HepG2 (cell line): ENCODE results near the gene TTLL11. TPM values are rescaled to one million over a fixed set of nuclear protein-coding genes. Genes with fewer than 3 reads are reported as not detected.
A peak's percentile ranks its signal among the peaks of the same experiment; 100 is the strongest.

Source experiments
- MIER2 ChIP-seq: IDR thresholded peaks from 2 replicates; pipeline ENCODE4 v1.6.1; 2016; ENCODE audit warnings: missing biosample characterization, missing genetic modification reagents
- SIN3A ChIP-seq: IDR thresholded peaks from 2 replicates; pipeline ENCODE4 v1.6.1; 2011; ENCODE audit warnings: low read depth, mild to moderate bottlenecking, control low read depth, low read length, borderline replicate concordance
- SMARCC2 ChIP-seq: fragments of 450-650 bp; IDR thresholded peaks from 2 replicates; pipeline ENCODE4 v1.6.1; 2017; ENCODE audit warnings: antibody characterized with exemption, mild to moderate bottlenecking
- TCF7L2 ChIP-seq: IDR thresholded peaks from 2 replicates; pipeline ENCODE4 v1.6.1; 2011; ENCODE audit warnings: mild to moderate bottlenecking, low read depth, low read length, moderate library complexity
- ZFP36L2 ChIP-seq: sonication (generic); formaldehyde crosslinking; IDR thresholded peaks from 2 replicates; pipeline ENCODE4 v1.4.0; 2020; ENCODE audit warnings: missing genetic modification reagents
- ZNF430 ChIP-seq: sonication (generic); formaldehyde crosslinking; IDR thresholded peaks from 2 replicates; pipeline ENCODE4 v1.9.0; 2021; ENCODE audit warnings: mild to moderate bottlenecking, missing genetic modification reagents
- ZNF569 ChIP-seq: sonication (generic); formaldehyde crosslinking; IDR thresholded peaks from 2 replicates; pipeline ENCODE4 v1.5.0; 2020; ENCODE audit warnings: mild to moderate bottlenecking, missing genetic modification reagents, moderate library complexity, borderline replicate concordance
- ZNF781 ChIP-seq: sonication (generic); formaldehyde crosslinking; IDR thresholded peaks from 2 replicates; pipeline ENCODE4 v1.5.1; 2020; ENCODE audit warnings: borderline replicate concordance, mild to moderate bottlenecking, missing genetic modification reagents; ENCODE audit errors: not compliant biosample characterization
- polyA plus RNA-seq, 8 experiments: library from polyadenylated mRNA; depleted of rRNA in 3 of 8; stranded (reverse) in 7 of 8; unstranded in 1 of 8; fragments of >200 nt; fragmentation: Illumina TruSeq in 4 of 8; extraction: Trizol in 4 of 8; gene quantifications; 2 replicates each; pipeline versions ENCODE4 v1.2.1 to v1.2.3, GENCODE V29; 2011 to 2016; ENCODE audit warnings: low read depth in 4 of 8, missing spikeins in 1 of 8, mixed read lengths in 1 of 8; ENCODE audit not compliant: insufficient read depth in 1 of 8
- total RNA-seq, 5 experiments: library from RNA; depleted of rRNA; stranded (reverse); fragments of >200 nt; fragmentation: Illumina TruSeq; extraction: Trizol; gene quantifications; 2 replicates each; pipeline ENCODE4 v1.2.3, GENCODE V29; 2016; ENCODE audit warnings: low read depth in 1 of 5
- TF ChIP-seq, protein P1 (sequence below): sonication (generic); formaldehyde crosslinking; IDR thresholded peaks from 2 replicates; pipeline ENCODE4 v1.4.0; 2020; ENCODE audit warnings: missing genetic modification reagents
- TF ChIP-seq, protein P2 (sequence below): sonication (generic); formaldehyde crosslinking; IDR thresholded peaks from 2 replicates; pipeline ENCODE4 v1.5.0; 2020; ENCODE audit warnings: missing genetic modification reagents, mild to moderate bottlenecking, borderline replicate concordance
- TF ChIP-seq, protein P3 (sequence below), 2 experiments: IDR thresholded peaks; 2 replicates each; pipeline ENCODE4 v1.6.1; 2011 to 2012; ENCODE audit warnings: low read length in 2 of 2, borderline replicate concordance in 1 of 2, low read depth in 1 of 2, mild to moderate bottlenecking in 1 of 2, moderate library complexity in 1 of 2
- TF ChIP-seq, protein P4 (sequence below): IDR thresholded peaks from 2 replicates; pipeline ENCODE4 v1.6.1; 2012; ENCODE audit warnings: low read length, improper control_type of control experiment
- TF ChIP-seq, protein P5 (sequence below): sonication (generic); formaldehyde crosslinking; IDR thresholded peaks from 2 replicates; pipeline ENCODE4 v1.4.0; 2020; ENCODE audit warnings: missing genetic modification reagents; ENCODE audit errors: not compliant biosample characterization
- TF ChIP-seq, protein P6 (sequence below): sonication (generic); formaldehyde crosslinking; IDR thresholded peaks from 2 replicates; pipeline ENCODE4 v1.5.0; 2020; ENCODE audit warnings: missing genetic modification reagents
- TF ChIP-seq, protein P7 (sequence below): sonication (generic); formaldehyde crosslinking; IDR thresholded peaks from 2 replicates; pipeline ENCODE4 v1.5.0; 2020; ENCODE audit warnings: missing genetic modification reagents

The TTLL11 gene
- total and polyA plus RNA-seq, 2 of the 13 experiments (the other 11 are each of a cell fraction or from before 2014, with no cell fraction given), result 4.5 to 5.2 TPM

DNA sequence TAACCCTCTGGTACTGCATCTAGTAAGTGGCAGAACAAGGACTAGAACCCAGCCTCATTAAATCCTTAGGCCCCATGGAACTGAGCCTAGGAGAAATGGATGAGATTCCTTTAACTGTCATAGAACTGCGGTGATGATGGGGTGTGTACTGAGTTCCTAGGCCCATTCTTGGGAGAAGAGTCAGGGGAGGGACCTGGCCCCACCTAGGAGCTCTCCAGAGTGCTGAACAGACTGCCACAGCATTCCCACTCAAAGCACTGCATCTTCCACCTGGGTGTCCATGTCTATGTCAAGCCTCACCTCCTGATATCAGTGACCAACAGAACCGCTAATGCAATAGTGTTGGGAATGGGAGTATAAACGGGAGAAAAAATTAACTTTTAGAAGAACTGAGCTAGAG lies 36.6 kb downstream of the TTLL11 start (continued):
- TF ChIP-seq, protein P1, sequence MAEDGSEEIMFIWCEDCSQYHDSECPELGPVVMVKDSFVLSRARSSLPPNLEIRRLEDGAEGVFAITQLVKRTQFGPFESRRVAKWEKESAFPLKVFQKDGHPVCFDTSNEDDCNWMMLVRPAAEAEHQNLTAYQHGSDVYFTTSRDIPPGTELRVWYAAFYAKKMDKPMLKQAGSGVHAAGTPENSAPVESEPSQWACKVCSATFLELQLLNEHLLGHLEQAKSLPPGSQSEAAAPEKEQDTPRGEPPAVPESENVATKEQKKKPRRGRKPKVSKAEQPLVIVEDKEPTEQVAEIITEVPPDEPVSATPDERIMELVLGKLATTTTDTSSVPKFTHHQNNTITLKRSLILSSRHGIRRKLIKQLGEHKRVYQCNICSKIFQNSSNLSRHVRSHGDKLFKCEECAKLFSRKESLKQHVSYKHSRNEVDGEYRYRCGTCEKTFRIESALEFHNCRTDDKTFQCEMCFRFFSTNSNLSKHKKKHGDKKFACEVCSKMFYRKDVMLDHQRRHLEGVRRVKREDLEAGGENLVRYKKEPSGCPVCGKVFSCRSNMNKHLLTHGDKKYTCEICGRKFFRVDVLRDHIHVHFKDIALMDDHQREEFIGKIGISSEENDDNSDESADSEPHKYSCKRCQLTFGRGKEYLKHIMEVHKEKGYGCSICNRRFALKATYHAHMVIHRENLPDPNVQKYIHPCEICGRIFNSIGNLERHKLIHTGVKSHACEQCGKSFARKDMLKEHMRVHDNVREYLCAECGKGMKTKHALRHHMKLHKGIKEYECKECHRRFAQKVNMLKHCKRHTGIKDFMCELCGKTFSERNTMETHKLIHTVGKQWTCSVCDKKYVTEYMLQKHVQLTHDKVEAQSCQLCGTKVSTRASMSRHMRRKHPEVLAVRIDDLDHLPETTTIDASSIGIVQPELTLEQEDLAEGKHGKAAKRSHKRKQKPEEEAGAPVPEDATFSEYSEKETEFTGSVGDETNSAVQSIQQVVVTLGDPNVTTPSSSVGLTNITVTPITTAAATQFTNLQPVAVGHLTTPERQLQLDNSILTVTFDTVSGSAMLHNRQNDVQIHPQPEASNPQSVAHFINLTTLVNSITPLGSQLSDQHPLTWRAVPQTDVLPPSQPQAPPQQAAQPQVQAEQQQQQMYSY, result no peak
- peak; percentile 95 for TF ChIP-seq MIER2 (CRISPR knock-in tag)
- no peak for TF ChIP-seq SIN3A
- TF ChIP-seq, protein P2, sequence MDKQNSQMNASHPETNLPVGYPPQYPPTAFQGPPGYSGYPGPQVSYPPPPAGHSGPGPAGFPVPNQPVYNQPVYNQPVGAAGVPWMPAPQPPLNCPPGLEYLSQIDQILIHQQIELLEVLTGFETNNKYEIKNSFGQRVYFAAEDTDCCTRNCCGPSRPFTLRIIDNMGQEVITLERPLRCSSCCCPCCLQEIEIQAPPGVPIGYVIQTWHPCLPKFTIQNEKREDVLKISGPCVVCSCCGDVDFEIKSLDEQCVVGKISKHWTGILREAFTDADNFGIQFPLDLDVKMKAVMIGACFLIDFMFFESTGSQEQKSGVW (CRISPR knock-in tag), result no peak
- TF ChIP-seq, protein P3, sequence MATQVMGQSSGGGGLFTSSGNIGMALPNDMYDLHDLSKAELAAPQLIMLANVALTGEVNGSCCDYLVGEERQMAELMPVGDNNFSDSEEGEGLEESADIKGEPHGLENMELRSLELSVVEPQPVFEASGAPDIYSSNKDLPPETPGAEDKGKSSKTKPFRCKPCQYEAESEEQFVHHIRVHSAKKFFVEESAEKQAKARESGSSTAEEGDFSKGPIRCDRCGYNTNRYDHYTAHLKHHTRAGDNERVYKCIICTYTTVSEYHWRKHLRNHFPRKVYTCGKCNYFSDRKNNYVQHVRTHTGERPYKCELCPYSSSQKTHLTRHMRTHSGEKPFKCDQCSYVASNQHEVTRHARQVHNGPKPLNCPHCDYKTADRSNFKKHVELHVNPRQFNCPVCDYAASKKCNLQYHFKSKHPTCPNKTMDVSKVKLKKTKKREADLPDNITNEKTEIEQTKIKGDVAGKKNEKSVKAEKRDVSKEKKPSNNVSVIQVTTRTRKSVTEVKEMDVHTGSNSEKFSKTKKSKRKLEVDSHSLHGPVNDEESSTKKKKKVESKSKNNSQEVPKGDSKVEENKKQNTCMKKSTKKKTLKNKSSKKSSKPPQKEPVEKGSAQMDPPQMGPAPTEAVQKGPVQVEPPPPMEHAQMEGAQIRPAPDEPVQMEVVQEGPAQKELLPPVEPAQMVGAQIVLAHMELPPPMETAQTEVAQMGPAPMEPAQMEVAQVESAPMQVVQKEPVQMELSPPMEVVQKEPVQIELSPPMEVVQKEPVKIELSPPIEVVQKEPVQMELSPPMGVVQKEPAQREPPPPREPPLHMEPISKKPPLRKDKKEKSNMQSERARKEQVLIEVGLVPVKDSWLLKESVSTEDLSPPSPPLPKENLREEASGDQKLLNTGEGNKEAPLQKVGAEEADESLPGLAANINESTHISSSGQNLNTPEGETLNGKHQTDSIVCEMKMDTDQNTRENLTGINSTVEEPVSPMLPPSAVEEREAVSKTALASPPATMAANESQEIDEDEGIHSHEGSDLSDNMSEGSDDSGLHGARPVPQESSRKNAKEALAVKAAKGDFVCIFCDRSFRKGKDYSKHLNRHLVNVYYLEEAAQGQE (IDR thresholded peaks at IDR 0.05; ENCODE audit: borderline replicate concordance in 1 of 2, low read depth in 1 of 2, low read length in 2 of 2), result peak; percentile 77 to 95
- TF ChIP-seq SMARCC2, result no peak
- TF ChIP-seq, protein P4, sequence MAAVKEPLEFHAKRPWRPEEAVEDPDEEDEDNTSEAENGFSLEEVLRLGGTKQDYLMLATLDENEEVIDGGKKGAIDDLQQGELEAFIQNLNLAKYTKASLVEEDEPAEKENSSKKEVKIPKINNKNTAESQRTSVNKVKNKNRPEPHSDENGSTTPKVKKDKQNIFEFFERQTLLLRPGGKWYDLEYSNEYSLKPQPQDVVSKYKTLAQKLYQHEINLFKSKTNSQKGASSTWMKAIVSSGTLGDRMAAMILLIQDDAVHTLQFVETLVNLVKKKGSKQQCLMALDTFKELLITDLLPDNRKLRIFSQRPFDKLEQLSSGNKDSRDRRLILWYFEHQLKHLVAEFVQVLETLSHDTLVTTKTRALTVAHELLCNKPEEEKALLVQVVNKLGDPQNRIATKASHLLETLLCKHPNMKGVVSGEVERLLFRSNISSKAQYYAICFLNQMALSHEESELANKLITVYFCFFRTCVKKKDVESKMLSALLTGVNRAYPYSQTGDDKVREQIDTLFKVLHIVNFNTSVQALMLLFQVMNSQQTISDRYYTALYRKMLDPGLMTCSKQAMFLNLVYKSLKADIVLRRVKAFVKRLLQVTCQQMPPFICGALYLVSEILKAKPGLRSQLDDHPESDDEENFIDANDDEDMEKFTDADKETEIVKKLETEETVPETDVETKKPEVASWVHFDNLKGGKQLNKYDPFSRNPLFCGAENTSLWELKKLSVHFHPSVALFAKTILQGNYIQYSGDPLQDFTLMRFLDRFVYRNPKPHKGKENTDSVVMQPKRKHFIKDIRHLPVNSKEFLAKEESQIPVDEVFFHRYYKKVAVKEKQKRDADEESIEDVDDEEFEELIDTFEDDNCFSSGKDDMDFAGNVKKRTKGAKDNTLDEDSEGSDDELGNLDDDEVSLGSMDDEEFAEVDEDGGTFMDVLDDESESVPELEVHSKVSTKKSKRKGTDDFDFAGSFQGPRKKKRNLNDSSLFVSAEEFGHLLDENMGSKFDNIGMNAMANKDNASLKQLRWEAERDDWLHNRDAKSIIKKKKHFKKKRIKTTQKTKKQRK, result no peak
- TF ChIP-seq ZNF781 (CRISPR knock-in tag), result no peak
- TF ChIP-seq TCF7L2, result no peak
- TF ChIP-seq, protein P5, sequence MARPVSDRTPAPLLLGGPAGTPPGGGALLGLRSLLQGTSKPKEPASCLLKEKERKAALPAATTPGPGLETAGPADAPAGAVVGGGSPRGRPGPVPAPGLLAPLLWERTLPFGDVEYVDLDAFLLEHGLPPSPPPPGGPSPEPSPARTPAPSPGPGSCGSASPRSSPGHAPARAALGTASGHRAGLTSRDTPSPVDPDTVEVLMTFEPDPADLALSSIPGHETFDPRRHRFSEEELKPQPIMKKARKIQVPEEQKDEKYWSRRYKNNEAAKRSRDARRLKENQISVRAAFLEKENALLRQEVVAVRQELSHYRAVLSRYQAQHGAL (CRISPR knock-in tag), result no peak
- TF ChIP-seq ZNF569 (CRISPR knock-in tag), result no peak
- no peak for TF ChIP-seq ZNF430 (CRISPR knock-in tag)
- no peak for TF ChIP-seq ZFP36L2
- TF ChIP-seq, protein P6, sequence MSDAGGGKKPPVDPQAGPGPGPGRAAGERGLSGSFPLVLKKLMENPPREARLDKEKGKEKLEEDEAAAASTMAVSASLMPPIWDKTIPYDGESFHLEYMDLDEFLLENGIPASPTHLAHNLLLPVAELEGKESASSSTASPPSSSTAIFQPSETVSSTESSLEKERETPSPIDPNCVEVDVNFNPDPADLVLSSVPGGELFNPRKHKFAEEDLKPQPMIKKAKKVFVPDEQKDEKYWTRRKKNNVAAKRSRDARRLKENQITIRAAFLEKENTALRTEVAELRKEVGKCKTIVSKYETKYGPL (CRISPR knock-in tag), result no peak
- TF ChIP-seq, protein P7, sequence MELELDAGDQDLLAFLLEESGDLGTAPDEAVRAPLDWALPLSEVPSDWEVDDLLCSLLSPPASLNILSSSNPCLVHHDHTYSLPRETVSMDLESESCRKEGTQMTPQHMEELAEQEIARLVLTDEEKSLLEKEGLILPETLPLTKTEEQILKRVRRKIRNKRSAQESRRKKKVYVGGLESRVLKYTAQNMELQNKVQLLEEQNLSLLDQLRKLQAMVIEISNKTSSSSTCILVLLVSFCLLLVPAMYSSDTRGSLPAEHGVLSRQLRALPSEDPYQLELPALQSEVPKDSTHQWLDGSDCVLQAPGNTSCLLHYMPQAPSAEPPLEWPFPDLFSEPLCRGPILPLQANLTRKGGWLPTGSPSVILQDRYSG (CRISPR knock-in tag), result no peak
